Thyroid gland (tissue), 4 donors: Measurements from ENCODE around the gene YTHDF1. TPM values are rescaled to one million over a fixed set of nuclear protein-coding genes. Genes with fewer than 3 reads are reported as not detected.

Experiments used
- DNase-seq, 2 donors: peaks; one replicate each; pipeline ENCODE4 v3.0.0-alpha.2; 2019
- H3K27ac ChIP-seq, 3 donors: fragments of 200-600 bp; sonication (generic); 1 replicate in 2 of 3; 2 replicates in 1 of 3; pipeline ENCODE4 v1.5.1; 2016 to 2019; ENCODE audit warnings: mild to moderate bottlenecking in 1 of 3, moderate library complexity in 1 of 3
- H3K27me3 ChIP-seq: fragments of 200-600 bp; sonication (generic); one replicate; pipeline ENCODE4 v1.5.1; 2019
- H3K36me3 ChIP-seq, 2 donors: fragments of 200-600 bp; sonication (generic); one replicate each; pipeline ENCODE4 v1.5.1; 2016 to 2019
- H3K4me1 ChIP-seq, 2 donors: fragments of 200-600 bp; sonication (generic); one replicate each; pipeline ENCODE4 v1.5.1; 2017 to 2019
- H3K4me3 ChIP-seq, 3 donors: fragments of 200-600 bp; sonication (generic); replicated peaks in 1 of 3; 1 replicate in 2 of 3; 2 replicates in 1 of 3; pipeline ENCODE4 v1.5.1; 2016; ENCODE audit warnings: mild to moderate bottlenecking in 1 of 3
- H3K9me3 ChIP-seq: fragments of 200-600 bp; sonication (generic); one replicate; pipeline ENCODE4 v1.5.1; 2017
- POLR2A ChIP-seq, 2 donors: fragments of 450-650 bp; IDR thresholded peaks; one replicate each; pipeline ENCODE4 v1.6.1; 2017; ENCODE audit warnings: antibody characterized with exemption in 2 of 2, mild to moderate bottlenecking in 2 of 2, moderate library complexity in 1 of 2
- WGBS, 2 donors: methylation state at CpG; one replicate each; pipeline ENCODE4 v1.1.5; 2017; 5-methylcytosine and 5-hydroxymethylcytosine counted together
- intact Hi-C: fragments of 100-400 bp; cut with DNase I; formaldehyde crosslinking; loops from one replicate; pipeline ENCODE4 v1.15.1; 2023
- total RNA-seq, 4 donors: library from RNA; depleted of rRNA; stranded (reverse); fragments of >200 nt; gene quantifications; one replicate each; pipeline ENCODE4 v1.2.3, GENCODE V29; 2016
- TF ChIP-seq, protein P1 (sequence below), 6 experiments: fragments of 200-600 bp in 3 of 6; fragments of 450-650 bp in 3 of 6; sonication (generic) in 3 of 6; IDR thresholded peaks; one replicate each; pipeline ENCODE4 v1.5.1; 2016 to 2019; ENCODE audit warnings: antibody characterized with exemption in 6 of 6, mild to moderate bottlenecking in 2 of 6, inconsistent platforms in 1 of 6, moderate library complexity in 1 of 6

The YTHDF1 gene
- total RNA-seq, 4 donors from 2014 or later = 41.3 to 54.2 (median 43.4) TPM

DNA sequence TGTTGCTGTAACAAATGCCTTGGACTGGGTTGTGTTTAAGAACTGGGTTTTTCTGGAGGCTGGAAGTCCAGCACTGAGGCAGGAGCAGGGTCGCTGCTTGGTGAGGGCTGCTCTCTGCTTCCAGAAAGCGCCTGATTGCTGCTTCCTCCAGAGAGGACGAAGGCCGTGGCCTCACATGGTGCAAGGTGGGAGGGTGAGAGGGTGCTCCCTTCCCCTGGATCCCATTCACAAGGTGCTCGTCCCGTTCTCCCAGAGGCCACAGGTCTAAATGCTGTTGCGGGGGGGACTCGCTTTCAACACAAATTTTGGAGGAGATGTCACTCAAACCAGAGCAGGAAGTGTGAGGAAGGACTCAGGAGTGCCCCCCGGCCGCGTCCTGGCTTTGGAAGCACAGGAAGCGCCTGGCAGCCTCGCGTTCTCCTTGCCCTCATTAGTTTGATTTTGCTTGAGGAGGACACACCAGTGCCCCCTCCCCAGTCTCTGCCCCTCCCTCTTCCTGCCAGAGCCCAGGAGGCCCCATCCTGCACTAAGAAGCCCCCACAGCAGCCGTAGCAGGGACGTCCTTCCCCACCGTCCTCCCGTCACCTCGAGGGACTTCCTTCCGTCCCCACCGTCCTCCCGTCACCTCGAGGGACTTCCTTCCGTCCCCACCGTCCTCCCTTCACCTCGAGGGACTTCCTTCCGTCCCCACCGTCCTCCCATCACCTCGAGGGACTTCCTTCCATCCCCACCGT is 46.0 kb upstream of the YTHDF1 start:
- Histone ChIP-seq H3K4me3 (no peak overlapping the region), H3K4me1 (peaks cover 12 to 31% of the 10 kb centered on the region in 2 donors), H3K36me3 (no peaks in the 10 kb centered on the region), H3K27me3 (no peaks in the 10 kb centered on the region), H3K27ac (no peak overlapping the region), H3K9me3 (no peaks in the 10 kb centered on the region)
- no peak for DNase-seq
- 58 to 60% methylated on average over 28 to 29 of the region's 30 CpGs for WGBS, 2 donors
- TF ChIP-seq, protein P1, sequence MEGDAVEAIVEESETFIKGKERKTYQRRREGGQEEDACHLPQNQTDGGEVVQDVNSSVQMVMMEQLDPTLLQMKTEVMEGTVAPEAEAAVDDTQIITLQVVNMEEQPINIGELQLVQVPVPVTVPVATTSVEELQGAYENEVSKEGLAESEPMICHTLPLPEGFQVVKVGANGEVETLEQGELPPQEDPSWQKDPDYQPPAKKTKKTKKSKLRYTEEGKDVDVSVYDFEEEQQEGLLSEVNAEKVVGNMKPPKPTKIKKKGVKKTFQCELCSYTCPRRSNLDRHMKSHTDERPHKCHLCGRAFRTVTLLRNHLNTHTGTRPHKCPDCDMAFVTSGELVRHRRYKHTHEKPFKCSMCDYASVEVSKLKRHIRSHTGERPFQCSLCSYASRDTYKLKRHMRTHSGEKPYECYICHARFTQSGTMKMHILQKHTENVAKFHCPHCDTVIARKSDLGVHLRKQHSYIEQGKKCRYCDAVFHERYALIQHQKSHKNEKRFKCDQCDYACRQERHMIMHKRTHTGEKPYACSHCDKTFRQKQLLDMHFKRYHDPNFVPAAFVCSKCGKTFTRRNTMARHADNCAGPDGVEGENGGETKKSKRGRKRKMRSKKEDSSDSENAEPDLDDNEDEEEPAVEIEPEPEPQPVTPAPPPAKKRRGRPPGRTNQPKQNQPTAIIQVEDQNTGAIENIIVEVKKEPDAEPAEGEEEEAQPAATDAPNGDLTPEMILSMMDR (IDR thresholded peaks at IDR 0.05) = no peak
- no peak for TF ChIP-seq POLR2A (IDR thresholded peaks at IDR 0.05)
- intact Hi-C loops = no loop called here

DNA sequence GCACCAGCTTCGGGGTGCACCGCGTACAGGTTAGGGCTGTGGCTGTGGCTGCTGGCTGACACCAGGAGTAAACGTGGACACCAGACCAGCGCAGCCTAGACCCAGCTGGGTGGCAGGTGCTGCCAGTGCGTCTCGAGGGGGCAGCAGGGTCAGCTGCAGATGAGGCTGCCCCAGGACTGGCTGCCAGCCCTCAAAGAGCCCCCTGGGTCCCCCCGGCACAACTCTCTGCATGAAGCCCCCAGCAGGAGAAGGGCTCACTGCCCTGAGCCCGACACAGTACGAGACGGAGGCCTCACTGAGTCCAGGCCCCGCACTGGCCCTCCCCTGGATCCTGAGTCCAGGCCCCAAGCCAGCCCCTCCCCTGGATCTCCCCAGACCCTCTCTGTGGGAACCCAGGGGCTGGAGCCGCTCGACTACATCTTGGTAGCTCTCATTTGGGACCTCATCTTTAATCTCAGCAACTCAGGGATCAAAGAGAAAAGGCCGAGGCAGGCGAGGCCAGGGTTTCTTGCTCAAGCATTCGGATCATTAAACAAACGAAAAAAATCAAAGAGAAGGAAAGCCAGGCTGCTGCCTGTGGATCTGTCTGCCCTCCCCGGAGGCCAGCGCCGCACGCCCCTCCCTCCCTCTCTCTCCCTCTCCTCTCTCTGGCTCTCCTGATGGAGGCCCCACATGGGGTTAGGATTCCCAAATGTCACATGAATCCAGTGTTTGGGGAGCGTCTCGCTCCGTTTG is 45.3 kb upstream of the YTHDF1 start:
- H3K36me3 ChIP-seq = no peaks in the 10 kb centered on the region
- peaks cover 12 to 31% of the 10 kb centered on the region in 2 donors for H3K4me1 ChIP-seq
- no peaks in the 10 kb centered on the region for H3K27me3 ChIP-seq
- no peak for DNase-seq
- WGBS, 2 donors = 25 to 33% methylated on average over 17 to 20 of the region's 25 CpGs
- no peak overlapping the region for H3K27ac ChIP-seq
- H3K9me3 ChIP-seq = no peaks in the 10 kb centered on the region
- intact Hi-C loops = no loop called here
- no peak for TF ChIP-seq POLR2A (IDR thresholded peaks at IDR 0.05)
- TF ChIP-seq, protein P1 (IDR thresholded peaks at IDR 0.05) = no peak
- H3K4me3 ChIP-seq = no peak overlapping the region

DNA sequence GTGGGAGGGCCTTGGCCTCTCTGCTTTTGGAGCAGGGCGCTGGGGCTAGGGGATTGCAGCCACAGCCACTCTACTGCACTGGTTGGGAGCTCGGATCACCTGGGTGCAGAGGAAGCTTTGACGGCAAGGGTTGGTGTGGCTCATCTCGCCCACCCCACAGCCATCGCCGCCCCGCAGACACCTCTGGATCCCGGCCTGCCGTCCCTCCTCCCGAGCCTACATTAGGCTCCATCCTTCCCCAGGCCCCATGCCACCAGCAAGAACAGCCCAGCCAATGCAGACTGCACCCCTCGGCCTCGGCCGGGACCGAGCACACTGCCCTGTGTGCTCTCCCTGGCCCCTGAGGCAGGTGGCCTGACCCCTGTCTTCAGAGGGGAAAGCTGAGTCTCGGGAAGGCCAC is 44.6 kb upstream of the YTHDF1 start:
- H3K36me3 ChIP-seq = no peaks in the 10 kb centered on the region
- no peak overlapping the region for H3K27ac ChIP-seq
- no peaks in the 10 kb centered on the region for H3K27me3 ChIP-seq
- 89 to 94% methylated on average over 8 to 10 of the region's 15 CpGs for WGBS, 2 donors
- H3K4me3 ChIP-seq = no peak overlapping the region
- no peaks in the 10 kb centered on the region for H3K9me3 ChIP-seq
- DNase-seq = no peak
- H3K4me1 ChIP-seq = peaks cover 12 to 31% of the 10 kb centered on the region in 2 donors
- intact Hi-C loops = no loop called here
- TF ChIP-seq POLR2A (IDR thresholded peaks at IDR 0.05) = no peak
- TF ChIP-seq, protein P1 (IDR thresholded peaks at IDR 0.05) = no peak

DNA sequence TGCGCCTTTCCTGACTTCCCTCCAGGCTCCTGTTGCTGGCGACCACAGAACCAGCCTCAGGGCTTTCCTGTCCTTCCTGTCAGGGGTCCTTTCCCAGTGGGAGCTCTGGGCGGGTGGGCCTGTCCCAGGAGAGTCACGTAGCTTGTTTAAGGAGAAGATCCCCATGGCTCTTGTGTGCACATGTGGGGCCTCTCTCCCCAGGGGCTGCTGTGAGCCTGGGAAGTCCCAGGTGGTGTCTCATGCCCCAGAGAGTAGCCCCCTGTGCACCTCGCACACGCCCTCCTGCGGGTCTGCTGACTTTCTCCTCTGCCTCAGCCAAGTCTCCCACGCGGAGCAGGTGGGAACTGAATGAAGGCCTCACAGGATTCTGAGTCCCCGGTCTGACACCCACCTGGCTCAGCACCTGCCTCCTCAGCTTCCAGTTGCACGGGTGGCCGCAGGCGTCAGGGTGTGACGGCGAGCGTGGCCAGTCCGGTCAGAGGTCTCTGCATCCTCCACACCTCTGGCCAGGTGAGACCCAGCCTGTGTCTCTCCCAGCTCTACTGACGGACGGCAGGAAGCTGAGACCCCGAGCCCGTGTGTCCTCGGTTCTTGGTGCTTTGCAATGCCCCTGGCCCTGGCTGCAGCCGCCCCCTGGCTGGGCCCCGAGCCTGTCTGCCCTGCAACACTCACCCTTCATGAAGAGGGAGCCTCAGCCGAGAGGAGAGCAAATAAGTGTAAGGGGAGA is 44.0 kb upstream of the YTHDF1 start:
- TF ChIP-seq POLR2A (IDR thresholded peaks at IDR 0.05) = no peak
- TF ChIP-seq, protein P1 (IDR thresholded peaks at IDR 0.05) = no peak
- no peaks in the 10 kb centered on the region for H3K27me3 ChIP-seq
- H3K4me3 ChIP-seq = no peak overlapping the region
- peaks cover 6 to 25% of the 10 kb centered on the region in 2 donors for H3K4me1 ChIP-seq
- intact Hi-C loops = no loop called here
- no peaks in the 10 kb centered on the region for H3K36me3 ChIP-seq
- H3K27ac ChIP-seq = no peak overlapping the region
- no peaks in the 10 kb centered on the region for H3K9me3 ChIP-seq
- no peak for DNase-seq
- WGBS, 2 donors = 76 to 79% methylated on average over 7 to 24 of the region's 25 CpGs
